HG03196 (cell line): ENCODE measurements around the gene PSME4.
"Not testable (repeated sequence)": the region's sequence is repeated elsewhere in the genome, so short reads cannot be mapped to it uniquely, and the experiment has no call there.

Experiments used
- ATAC-seq: cut with Tn5 transposase; IDR thresholded peaks from one replicate; pipeline ENCODE4 v1.9.1; 2021; ENCODE audit not compliant: unreplicated experiment

The PSME4 gene

DNA sequence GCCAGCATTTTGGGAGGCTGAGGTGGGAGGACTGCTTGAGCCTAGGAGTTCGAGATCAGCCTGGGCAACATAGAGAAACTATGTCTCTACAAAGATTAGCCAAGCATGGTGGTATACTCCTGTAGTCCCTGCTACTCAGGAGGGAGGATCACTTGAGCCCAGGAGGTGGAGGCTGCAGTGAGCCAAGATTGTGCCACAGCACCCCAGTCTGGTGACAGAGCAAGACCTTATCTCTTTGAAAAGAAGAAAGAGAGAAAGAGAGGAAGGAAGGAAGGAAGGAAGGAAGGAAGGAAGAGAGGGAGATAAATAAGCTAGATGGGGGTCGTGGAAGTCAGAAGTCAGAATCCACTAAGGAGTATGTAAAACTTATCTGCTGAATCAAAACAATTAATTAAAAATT is 127.2 kb downstream of the PSME4 start:
- no peak for ATAC-seq

DNA sequence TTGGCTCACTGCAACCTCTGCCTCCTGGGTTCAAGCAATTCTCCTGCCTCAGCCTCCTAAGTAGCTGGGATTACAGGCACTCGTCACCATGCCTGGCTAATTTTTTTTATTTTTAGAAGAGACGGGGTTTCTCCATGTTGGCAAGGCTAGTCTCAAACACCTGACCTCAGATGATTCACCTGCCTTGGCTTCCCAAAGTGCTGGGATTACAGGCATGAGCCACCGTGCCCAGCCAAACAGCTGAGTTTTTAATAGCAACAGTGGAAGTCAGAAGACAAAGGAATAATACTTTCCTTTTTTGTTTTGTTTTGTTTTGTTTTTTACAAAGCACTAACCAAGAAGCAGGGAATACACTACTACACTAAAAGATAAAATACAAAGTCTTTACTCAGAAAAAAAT is 127.9 kb downstream of the PSME4 start:
- no peak for ATAC-seq

DNA sequence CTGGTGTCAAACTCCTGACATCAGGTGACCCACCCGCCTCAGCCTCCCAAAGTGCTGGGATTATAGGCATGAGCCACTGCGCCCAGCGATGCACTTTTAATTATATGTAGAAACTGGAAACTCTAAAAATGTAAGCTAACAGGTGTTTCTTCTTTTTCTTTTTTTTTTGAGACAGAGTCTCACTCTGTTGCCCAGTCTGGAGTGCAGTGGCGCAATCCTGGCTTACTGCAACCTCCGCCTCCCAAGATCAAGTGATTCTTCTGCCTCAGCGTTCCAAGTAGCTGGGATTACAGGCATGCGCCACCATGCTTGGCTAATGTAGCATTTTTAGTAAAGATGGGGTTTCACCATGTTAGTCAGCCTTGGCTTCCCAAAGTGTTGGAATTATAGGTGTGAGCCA is 129.1 kb downstream of the PSME4 start:
- ATAC-seq = not testable (repeated sequence)

DNA sequence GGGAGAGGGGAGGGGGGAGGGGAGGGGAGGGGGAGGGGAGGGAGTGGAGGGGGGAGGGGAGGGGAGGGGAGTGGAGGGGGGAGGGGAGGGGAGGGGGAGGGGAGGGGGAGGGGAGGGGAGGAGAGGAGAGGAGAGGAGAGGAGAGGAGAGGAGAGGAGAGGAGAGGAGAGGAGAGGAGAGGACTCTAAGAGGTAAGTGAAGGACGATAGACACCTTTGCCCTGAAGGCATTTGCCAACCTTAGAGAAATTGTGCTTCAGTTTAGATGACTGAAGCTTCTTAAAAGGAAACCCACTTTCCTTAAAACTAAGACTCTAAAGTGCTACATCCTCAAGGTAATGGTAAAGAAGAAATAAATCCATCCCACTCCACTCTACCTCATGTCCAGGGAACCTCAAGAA is 130.2 kb downstream of the PSME4 start:
- ATAC-seq = no peak

DNA sequence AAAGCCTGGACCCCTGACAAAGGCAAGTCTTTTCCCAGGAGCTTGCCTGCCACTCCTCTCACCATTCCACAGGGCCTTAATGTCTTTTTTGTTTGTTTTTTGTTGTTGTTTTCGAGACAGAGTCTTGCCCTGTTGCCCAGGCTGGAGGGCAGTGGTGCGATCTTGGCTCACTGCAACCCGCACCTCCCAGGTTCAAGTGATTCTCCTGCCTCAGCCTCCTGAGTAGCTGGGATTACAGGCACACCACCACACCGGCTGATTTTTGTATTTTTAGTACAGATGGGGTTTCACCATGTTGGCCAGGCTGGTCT is 140.9 kb downstream of the PSME4 start:
- not testable (repeated sequence) for ATAC-seq

DNA sequence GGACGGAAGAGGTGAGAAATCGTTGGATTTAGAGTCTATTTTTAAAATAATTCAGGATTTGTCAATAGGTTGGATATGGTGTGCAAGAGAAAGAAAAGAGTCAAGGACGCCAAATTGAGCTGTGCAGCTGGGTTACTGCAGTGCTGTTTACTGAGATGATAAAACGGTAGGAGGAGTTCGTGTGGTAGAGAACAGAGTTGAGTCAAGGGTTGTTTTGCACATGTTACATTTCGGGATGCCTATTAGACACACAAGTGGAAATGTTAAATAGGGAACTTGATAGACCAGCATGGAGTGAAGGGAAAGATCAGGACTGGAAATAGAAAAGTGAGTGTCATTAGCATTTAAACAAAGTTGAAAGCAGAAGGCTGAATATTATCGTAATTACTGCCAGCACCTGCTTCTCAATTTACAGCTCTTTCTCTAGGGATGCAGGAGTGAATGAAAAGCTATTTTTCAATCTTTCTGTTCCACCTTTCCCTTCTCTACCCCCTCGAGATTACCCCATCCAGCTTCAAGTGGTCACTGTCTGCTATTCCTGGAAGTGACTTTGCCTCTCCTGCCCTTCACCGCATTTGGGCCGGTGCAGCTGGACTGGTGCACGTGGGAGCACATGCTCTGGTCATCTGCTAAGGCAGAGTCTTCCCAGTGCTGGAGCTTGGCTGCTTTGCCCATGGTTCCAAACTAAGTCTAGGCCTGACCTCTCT is 141.4 kb downstream of the PSME4 start:
- ATAC-seq = no peak

DNA sequence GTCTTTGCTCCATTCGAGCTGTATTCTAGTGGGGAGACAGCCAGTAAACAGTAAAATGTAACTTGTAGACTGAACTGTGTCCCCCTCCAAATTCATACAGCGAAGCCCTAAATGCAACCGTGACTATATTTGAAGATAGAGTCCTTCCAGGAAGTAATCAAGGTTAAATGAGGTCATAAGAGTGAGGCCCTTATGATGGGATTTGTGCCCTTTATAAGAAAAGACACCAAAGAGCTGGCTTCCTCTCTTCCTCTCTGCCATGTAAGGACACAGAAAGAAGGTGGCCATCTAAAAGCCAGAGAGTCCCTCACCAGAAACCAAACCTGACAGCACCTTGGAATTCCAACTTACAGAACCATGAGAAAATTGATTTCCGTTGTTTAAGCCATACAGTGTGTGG is 142.5 kb downstream of the PSME4 start:
- no peak for ATAC-seq

DNA sequence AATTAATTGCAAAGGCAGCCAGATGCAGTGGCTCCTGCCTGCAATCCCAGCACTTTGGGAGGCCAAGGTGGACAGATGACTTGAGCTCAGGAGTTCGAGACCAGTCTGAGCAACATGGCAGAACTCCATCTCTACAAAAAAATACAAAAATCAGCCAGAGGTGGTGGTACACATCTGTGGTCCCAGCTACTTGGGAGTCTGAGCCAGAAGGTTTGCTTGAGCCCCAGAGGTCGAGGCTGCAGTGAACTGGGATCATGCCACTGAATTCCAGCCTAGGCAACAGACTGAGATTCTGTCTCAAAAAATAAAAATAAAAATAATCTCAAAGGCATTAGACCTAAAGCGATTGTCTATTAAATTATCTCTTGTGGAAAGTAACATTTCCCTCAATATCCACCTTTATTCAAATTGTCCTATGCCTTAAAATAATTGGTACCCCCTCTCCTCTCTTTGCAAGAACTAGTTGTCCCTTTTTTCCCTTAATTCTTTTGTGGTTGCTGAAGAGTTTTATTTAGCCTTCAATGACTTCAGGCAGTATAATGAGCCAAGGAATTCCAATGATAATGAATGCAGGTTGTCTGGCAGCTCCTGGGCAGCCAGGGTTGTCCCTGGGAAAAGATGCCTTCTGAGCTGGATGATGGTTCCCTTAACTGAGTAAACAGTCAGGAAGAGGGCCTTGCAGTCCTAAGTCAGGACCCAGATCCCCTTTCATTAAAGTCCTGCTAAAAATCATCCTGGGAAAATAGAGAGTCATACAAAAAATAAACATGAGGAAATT is 143.2 kb downstream of the PSME4 start:
- ATAC-seq = no peak

DNA sequence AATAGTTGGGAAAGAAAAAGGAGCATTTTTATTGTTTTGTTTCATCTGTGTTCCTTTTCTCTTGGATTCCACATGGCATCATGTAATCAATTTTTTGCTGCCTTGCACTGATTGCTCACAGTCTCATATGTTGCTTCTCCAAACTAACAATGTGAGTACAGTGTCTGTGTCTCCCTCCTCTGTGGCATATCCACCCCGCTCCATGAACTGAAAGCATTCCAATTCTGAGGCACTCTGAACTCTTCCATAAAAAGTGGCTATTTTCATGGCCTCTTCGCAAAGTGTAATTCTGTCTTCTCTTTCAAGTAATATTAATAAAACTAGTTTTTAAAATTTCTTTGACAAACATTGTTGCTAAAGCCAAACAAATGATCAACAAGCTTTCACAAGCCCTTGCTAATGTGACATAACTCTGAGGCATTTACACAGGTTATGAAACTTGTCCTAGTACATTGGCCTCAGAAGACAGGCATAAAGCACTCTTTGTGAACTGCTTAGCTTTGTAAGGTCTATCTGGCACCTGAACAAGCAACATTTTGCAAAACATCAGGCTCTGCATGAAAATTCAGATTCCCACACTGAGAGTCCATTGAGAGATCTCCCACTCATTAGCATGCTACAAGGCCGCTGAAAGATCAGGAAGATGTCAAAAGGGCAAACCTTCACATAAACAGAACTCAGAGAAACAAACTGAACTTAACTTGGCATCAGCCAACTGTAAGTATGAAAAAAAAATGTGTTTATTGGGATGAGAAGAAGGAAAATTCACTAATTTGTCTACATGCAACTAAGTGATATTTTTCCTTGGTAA is 144.0 kb downstream of the PSME4 start:
- no peak for ATAC-seq

DNA sequence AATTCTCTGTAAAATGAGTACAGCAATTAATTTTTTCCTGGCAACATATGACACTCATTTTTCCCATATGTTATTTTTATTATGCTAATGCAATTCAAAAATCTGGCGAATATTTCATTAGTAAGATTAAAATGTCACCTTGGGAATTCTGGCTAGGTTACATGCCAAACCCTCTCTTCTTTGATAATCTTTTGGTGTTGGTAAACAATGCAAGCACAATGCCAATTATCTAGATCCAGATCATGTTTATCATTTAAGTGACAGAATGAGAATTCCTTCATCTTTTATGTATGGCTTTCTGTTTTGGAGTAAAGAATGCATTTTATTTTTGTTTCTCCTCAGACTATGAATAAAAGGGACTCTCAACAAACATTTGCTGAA is 144.8 kb downstream of the PSME4 start:
- no peak for ATAC-seq

DNA sequence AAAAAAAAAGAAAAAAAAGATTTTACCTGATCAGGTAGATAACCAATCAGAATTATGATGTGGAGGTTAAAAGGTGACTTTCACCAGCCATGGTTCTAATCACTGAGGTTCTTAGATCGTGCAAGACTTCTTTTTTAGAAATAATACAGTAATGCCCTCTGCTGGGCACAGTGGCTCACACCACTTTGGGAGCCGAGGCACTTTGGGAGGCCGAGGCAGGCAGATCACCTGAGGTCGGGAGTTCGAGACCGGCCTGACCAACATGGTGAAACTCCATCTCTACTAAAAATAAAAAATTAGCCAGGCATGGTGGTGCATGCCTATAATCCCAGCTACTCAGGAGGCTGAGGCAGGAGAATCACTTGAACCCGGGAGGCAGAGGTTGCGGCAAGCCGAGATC is 147.2 kb downstream of the PSME4 start:
- ATAC-seq = not testable (repeated sequence)

DNA sequence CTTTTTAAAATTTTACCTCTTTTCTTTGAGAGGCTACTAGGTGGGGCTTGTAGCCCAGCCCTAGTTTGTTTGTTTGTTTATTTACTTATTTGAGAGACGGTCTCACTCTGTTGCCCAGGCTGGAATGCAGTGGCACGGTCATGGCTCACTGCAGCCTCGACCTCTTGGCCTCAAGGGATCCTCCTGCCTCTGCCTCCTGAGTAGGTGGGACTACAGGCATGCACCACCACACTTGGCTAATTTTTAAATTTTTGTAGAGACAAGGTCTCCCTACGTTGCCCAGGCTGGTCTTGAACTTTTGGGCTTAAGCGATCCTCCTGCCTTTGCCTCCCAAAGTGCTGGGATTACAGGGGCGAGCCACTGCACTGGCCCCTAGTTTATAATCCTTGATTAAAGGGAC is 149.0 kb downstream of the PSME4 start:
- ATAC-seq = no peak

DNA sequence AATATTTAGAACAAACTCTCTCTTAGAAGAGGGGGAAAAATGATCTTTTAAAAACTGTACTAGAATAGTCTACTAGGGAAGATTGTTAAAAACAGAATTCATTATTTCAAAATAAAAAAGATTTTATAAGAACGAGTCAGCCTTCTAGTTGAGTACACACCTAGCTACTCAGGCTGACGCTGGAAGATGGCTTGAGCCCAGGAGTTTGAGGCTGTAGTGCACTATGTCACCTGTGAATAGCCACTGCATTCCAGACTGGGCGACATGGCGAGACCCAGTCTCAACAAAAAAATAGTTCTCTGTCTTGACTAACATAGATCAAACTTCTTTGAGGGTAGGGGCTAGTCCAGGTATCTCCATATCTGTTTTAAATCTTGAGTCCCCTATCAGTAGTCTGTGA is 150.1 kb downstream of the PSME4 start:
- no peak for ATAC-seq

DNA sequence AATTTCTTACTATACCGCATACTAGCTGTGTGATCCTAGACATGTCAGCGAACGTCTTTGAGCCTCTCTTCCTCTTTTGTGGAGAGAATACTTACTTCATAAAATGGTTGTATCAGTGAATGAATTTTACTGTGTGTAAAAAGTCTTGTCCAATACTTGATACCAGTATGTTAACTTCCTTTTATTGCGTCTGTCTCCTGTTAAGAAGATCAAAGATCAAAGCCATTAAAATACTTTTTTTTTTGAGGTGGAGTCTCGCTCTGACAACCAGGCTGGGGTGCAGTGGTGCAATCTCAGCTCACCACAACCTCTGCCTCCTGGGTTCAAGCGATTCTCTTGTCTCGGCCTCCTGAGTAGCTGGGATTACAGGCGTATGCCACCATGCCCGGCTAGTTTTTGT is 150.7 kb downstream of the PSME4 start:
- no peak for ATAC-seq

DNA sequence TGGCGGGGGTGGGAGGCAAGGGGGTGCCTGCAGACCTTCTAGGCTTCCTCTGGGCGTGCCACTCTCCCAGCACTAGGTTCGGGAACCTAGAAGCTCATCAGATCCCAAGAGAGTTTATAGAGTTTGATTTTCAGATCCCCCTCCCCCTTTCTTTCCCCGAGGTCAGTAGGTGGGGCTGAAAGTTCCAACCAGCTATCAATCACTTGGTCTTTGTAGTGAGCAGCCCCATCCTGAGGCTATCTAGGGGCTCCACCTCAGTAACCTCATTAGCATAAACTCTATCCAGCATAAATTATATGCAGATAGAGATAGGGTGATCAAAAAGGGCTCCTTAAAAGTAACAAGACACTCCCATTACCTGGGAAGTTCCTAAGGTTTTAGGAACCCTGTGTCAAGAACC is 151.2 kb downstream of the PSME4 start:
- no peak for ATAC-seq

DNA sequence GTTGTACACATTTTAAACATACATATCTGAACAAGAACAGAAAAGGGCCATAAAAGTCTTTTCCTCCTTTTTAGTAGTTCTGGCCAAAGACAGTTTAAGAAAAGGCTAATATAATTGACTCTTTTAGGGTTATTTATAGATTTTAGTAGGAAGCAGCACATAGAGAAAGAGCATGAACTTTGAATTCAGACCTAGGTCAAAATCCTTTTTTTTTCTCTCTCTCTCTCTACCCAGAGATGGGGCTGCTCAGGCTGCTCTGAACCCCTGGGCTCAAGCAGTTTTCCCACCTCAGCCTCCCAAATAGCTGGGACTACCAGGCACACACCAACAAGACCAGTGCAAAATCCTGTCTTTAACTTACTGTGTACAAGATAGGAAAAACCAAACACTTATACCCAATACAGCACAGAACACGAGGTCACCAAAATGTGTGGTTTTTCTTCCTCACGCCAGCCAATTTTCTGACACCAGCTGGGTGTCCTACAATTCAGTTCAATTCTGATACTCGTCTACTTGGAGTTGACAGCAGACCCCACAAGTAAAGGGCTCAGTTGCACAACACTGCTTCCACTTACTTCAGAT is 151.8 kb downstream of the PSME4 start:
- ATAC-seq = no peak
